ENCODE data around the gene PLBD1.

- TF ChIP-seq CTCF (IDR thresholded peaks at IDR 0.05) (peak in 3 of 4 experiments; percentile 2 to 38 (median 17)), POLR2AphosphoS5 (IDR thresholded peaks at IDR 0.05) (no peak), POLR2A (IDR thresholded peaks at IDR 0.05) (no peak), EP300 (IDR thresholded peaks at IDR 0.05) (no peak)
Observed at GRCh38 chr12:14514154-14514842, 53.4 kb downstream of the PLBD1 start.

Measured in gastroesophageal sphincter (tissue), 3 donors.